GM21390 (cell line): ENCODE data around the gene TEKTIP1.
"Not testable (repeated sequence)": the region's sequence is repeated elsewhere in the genome, so short reads cannot be mapped to it uniquely, and the experiment has no call there.

Source experiments
- ATAC-seq: cut with Tn5 transposase; IDR thresholded peaks from one replicate; pipeline ENCODE4 v1.9.1; 2021; ENCODE audit not compliant: unreplicated experiment

The TEKTIP1 gene

GRCh38 chr19:3507371-3508120 is 31.4 kb upstream of the TEKTIP1 start:
- no peak for ATAC-seq

GRCh38 chr19:3508121-3508661 is 30.8 kb upstream of the TEKTIP1 start:
- not testable (repeated sequence) for ATAC-seq

GRCh38 chr19:3508771-3509535 is 30.0 kb upstream of the TEKTIP1 start:
- ATAC-seq, result no peak

GRCh38 chr19:3509566-3509989 is 29.4 kb upstream of the TEKTIP1 start:
- no peak for ATAC-seq

- ATAC-seq, result no peak
Observed at GRCh38 chr19:3510727-3511126, 28.2 kb upstream of the TEKTIP1 start.

- ATAC-seq, result no peak
Observed at GRCh38 chr19:3511506-3512251, 27.3 kb upstream of the TEKTIP1 start.

- no peak for ATAC-seq
Observed at GRCh38 chr19:3512562-3513228, 26.3 kb upstream of the TEKTIP1 start.

- ATAC-seq, result no peak
Observed at GRCh38 chr19:3513229-3514140, 25.5 kb upstream of the TEKTIP1 start.

- ATAC-seq, result no peak
Observed at GRCh38 chr19:3514930-3515329, 24.0 kb upstream of the TEKTIP1 start.

GRCh38 chr19:3515891-3516422 is 23.0 kb upstream of the TEKTIP1 start:
- no peak for ATAC-seq

- no peak for ATAC-seq
Observed at GRCh38 chr19:3516675-3517207, 22.2 kb upstream of the TEKTIP1 start.

GRCh38 chr19:3517638-3518037 is 21.3 kb upstream of the TEKTIP1 start:
- no peak for ATAC-seq

- no peak for ATAC-seq
Observed at GRCh38 chr19:3518255-3518654, 20.7 kb upstream of the TEKTIP1 start.

- no peak for ATAC-seq
Observed at GRCh38 chr19:3518659-3519058, 20.3 kb upstream of the TEKTIP1 start.

- no peak for ATAC-seq
Observed at GRCh38 chr19:3519126-3519525, 19.8 kb upstream of the TEKTIP1 start.

- ATAC-seq, result no peak
Observed at GRCh38 chr19:3520166-3521103, 18.5 kb upstream of the TEKTIP1 start.

- ATAC-seq, result no peak
Observed at GRCh38 chr19:3521104-3521445, 17.9 kb upstream of the TEKTIP1 start.
